ENCODE data around the gene CORO7. TPM values are rescaled to one million over a fixed set of nuclear protein-coding genes. Genes with fewer than 3 reads are reported as not detected.

CORO7 gene
- total RNA-seq, 1 donor from 2014 or later: 52.4 TPM

DNA sequence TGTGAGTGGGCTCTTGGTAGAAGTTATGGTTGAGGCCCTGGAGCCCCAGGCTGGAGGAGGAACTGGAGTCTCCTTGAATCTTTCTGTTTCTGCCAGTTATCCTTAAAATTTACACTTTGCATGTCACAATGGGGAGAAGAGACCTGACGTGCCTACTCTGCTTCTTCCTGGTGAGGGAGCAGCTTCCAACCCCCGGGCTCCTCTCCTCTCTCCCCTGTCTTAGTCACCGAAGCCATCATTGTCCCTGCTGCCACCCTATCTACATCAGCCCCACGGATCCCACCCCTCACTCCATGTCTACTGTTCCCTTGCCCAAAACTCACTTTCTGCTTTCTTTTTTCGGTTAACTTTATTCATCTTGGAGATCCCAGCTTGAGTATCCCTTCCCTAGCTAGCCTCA is 26.9 kb upstream of the CORO7 start:
- ATAC-seq: no peak
- intact Hi-C loops (cut with DNase I): no loop called here
- Histone ChIP-seq H3K27ac (no peak overlapping the region), H3K4me3 (no peak overlapping the region), H3K9me3 (no peaks in the 10 kb centered on the region), H3K27me3 (no peaks in the 10 kb centered on the region), H3K36me3 (peaks cover 99% of the 10 kb centered on the region), H3K4me1 (no peaks in the 10 kb centered on the region)
- DNase-seq: no peak
- TF ChIP-seq, protein P1, sequence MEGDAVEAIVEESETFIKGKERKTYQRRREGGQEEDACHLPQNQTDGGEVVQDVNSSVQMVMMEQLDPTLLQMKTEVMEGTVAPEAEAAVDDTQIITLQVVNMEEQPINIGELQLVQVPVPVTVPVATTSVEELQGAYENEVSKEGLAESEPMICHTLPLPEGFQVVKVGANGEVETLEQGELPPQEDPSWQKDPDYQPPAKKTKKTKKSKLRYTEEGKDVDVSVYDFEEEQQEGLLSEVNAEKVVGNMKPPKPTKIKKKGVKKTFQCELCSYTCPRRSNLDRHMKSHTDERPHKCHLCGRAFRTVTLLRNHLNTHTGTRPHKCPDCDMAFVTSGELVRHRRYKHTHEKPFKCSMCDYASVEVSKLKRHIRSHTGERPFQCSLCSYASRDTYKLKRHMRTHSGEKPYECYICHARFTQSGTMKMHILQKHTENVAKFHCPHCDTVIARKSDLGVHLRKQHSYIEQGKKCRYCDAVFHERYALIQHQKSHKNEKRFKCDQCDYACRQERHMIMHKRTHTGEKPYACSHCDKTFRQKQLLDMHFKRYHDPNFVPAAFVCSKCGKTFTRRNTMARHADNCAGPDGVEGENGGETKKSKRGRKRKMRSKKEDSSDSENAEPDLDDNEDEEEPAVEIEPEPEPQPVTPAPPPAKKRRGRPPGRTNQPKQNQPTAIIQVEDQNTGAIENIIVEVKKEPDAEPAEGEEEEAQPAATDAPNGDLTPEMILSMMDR (IDR thresholded peaks at IDR 0.05): no peak

DNA sequence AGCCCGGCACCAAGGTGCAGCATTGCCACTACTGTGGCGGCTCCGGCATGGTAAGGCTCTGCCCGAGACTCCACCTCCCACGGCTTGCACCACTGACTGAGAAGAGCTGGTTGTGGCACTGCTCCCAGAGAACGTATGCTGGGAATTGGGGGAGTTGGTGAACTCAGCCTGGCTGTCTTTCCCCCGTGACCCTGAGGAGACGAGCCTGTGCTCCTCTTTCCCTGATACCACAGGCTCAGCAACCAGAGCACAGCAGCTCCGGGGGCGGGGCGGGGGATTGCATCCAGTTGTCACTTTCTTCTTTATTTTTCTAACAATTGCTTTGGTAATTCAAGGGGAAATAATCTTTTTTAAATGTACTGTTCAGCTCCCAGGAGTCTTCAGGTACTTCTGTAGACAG is 26.0 kb upstream of the CORO7 start:
- H3K36me3 ChIP-seq: peaks cover 99% of the 10 kb centered on the region
- intact Hi-C loops (cut with DNase I): no loop called here
- H3K27ac ChIP-seq: no peak overlapping the region
- no peaks in the 10 kb centered on the region for H3K27me3 ChIP-seq
- no peak for DNase-seq
- TF ChIP-seq, protein P1 (IDR thresholded peaks at IDR 0.05): no peak
- ATAC-seq: no peak
- H3K9me3 ChIP-seq: no peaks in the 10 kb centered on the region
- no peak overlapping the region for H3K4me3 ChIP-seq
- H3K4me1 ChIP-seq: no peaks in the 10 kb centered on the region

DNA sequence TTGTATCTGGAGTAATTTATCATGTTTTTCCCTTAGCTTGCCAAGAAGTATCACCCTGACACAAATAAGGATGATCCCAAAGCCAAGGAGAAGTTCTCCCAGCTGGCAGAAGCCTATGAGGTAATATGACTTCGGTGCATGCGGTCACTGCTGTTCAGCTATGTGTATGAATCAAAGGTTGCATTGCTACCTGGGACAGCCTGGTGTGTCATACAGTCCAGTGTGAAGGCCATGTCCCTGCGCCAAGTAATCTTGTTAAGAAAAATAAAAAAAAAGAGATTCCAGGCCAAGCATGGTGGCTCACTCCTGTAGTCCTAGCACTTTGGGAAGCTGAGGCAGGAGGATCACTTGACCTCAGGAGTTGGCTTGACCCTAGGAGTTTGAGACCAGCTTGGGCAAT is 21.0 kb upstream of the CORO7 start:
- intact Hi-C loops (cut with DNase I): no loop called here
- H3K4me1 ChIP-seq: no peaks in the 10 kb centered on the region
- H3K27ac ChIP-seq: no peak overlapping the region
- no peak overlapping the region for H3K4me3 ChIP-seq
- TF ChIP-seq, protein P1 (IDR thresholded peaks at IDR 0.05): no peak
- H3K9me3 ChIP-seq: no peaks in the 10 kb centered on the region
- ATAC-seq: no peak
- no peak for DNase-seq
- H3K36me3 ChIP-seq: peaks cover 80% of the 10 kb centered on the region
- no peaks in the 10 kb centered on the region for H3K27me3 ChIP-seq

DNA sequence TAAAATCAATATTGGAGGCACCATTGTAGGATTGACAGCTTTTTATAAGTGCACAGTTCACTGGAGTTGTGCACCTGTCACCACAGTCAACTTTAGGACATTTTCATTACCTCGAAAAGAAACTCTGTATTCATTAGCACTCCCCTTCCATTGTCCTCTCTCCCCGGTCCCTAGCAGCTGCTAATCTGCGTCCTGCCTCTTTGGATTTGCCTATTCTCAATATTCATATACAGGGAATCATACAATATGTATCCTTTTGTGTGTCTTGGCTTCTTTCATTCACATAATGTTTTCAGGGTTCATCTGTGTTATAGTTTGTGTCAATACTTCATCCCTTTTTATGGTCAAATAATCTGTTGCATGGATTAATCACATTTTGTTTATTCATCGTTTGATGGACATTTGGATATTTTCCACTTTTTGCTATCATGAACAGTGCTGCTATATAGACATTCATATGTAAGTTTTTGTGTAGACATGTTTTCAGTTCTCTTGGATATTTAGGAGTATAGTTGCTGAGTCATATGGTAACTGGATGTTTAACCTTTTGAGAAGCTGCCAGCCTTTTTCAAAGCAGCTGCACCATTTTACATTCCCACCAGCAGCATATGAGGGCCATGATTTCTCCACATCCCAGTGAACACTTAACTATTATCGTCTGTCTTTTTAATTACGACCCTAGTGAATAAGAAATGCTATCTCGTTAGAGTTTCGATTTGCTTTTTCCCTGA is 19.1 kb upstream of the CORO7 start:
- Histone ChIP-seq H3K27me3 (no peaks in the 10 kb centered on the region), H3K27ac (no peak overlapping the region), H3K4me3 (no peak overlapping the region), H3K9me3 (no peaks in the 10 kb centered on the region), H3K36me3 (peaks cover 61% of the 10 kb centered on the region), H3K4me1 (no peaks in the 10 kb centered on the region)
- intact Hi-C loops (cut with DNase I): no loop called here
- TF ChIP-seq, protein P1 (IDR thresholded peaks at IDR 0.05): no peak
- ATAC-seq (no peak), DNase-seq (no peak)

DNA sequence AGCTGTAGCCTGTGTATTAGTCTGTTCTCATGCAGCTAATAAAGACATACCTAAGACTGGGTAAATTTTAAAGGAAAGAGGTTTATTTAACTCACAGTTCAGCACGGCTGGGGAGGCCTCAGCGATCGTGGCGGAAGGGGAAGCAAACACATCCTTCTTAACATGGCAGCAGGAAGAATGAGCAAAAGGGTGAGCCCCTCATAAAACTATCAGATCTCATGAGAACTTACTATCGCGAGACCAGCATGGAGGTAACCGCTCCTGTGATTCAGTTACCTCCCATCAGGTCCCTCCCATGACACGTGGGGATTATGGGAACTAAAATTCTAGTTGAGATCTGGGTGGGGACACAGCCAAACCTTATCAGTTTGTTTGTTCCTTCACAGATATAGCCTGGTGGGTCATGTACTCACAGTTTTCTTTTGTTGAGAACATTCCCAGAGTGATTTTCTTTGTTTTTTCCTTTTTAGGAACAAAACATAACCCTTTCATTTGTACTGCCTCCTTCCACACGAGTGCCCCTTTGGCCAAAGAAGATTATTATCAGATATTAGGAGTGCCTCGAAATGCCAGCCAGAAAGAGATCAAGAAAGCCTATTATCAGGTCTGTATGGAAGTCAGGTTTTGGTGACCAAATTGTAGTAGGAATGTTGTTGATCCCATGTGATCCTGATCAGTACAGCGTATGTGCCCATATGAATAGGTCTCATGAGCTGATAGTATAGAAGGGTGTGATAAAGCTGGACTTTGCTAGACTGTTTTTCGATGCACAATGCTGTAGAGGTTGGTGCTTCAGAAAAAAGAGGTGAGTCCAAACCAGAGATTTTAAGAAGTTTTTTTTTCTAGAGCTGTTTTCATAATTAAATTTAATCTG is 17.8 kb upstream of the CORO7 start:
- Histone ChIP-seq H3K4me1 (no peaks in the 10 kb centered on the region), H3K4me3 (no peak overlapping the region), H3K36me3 (peaks cover 49% of the 10 kb centered on the region), H3K9me3 (no peaks in the 10 kb centered on the region), H3K27ac (no peak overlapping the region), H3K27me3 (no peaks in the 10 kb centered on the region)
- no peak for ATAC-seq
- TF ChIP-seq, protein P1 (IDR thresholded peaks at IDR 0.05): no peak
- DNase-seq: no peak
- intact Hi-C loops (cut with DNase I): no loop called here
